ENCODE data around the gene KCNJ5. TPM values are rescaled to one million over a fixed set of nuclear protein-coding genes. Genes with fewer than 3 reads are reported as not detected.

The KCNJ5 gene
- total and polyA plus RNA-seq, 2 of the 4 experiments (the other 2 are of a cell fraction), result 0.07 to 0.18 TPM

DNA sequence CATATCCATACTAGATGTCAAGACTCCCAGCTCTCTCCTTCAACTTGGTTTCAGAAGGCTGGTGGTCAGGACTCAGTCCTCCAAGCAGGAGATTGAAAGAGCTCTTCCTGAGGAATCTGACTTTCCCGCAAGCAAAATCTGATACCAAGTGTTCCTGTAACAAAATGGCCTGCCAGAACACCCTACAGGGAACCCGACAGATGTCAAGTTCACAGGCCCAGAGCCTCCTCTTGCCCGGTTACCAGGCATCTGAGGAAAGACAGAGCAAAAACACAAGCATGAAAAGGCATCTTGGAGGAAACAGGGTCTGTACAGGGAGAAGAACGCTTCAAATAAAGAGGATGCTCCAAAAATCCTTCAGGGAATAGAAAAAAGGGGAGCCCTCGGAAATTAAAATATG is 8.7 kb upstream of the KCNJ5 start:
- Histone ChIP-seq H2AK5ac (ENCODE audit: low read depth, low read length) (no peak overlapping the region), H3K4me1 (ENCODE audit: control insufficient read depth, insufficient read depth, low read length) (no peaks in the 10 kb centered on the region), H2BK120ac (ENCODE audit: low read depth, low read length) (no peak overlapping the region), H3K4me3 (ENCODE audit: insufficient read depth, low read depth, low read length) (no peak overlapping the region), H3K56ac (ENCODE audit: extremely low read depth, insufficient read depth, low read length) (no peak overlapping the region), H3K9me1 (ENCODE audit: insufficient read depth, low read length) (no peaks in the 10 kb centered on the region), H2AFZ (replicated peaks; ENCODE audit: low read length, poor library complexity) (no peak overlapping the region), H4K91ac (ENCODE audit: insufficient read depth, low read depth, low read length) (no peak overlapping the region), H2BK20ac (ENCODE audit: low read depth, low read length) (no peak overlapping the region), H4K5ac (ENCODE audit: low read depth, low read length) (no peak overlapping the region), H3K9me3 (ENCODE audit: control insufficient read depth, insufficient read depth, low read length) (no peaks in the 10 kb centered on the region), H3K14ac (replicated peaks; ENCODE audit: low read depth, low read length) (no peak overlapping the region), H4K20me1 (ENCODE audit: insufficient read depth, low read length) (no peaks in the 10 kb centered on the region), H2BK15ac (ENCODE audit: low read depth, low read length) (no peak overlapping the region), H2BK5ac (ENCODE audit: low read depth, low read length, poor library complexity, severe bottlenecking) (no peak overlapping the region), H3K9ac (ENCODE audit: low read depth, low read length) (no peak overlapping the region), H3K79me1 (ENCODE audit: low read depth in 1 of 2, low read length in 2 of 2) (no peaks in the 10 kb centered on the region), H3K36me3 (ENCODE audit: control insufficient read depth, insufficient read depth, low read length) (no peaks in the 10 kb centered on the region), H4K8ac (ENCODE audit: low read depth in 2 of 2, low read length in 2 of 2) (no peak overlapping the region), H3K23ac (ENCODE audit: low read depth, low read length) (no peak overlapping the region), H3K27me3 (ENCODE audit: control insufficient read depth, insufficient read depth, low read length) (peaks cover 64% of the 10 kb centered on the region), H2AK9ac (replicated peaks; ENCODE audit: low read depth, low read length, poor library complexity) (no peak overlapping the region), H3K4ac (ENCODE audit: low read depth, low read length) (no peak overlapping the region), H3K4me2 (ENCODE audit: low read depth, low read length) (no peak overlapping the region), H3K18ac (ENCODE audit: low read depth, low read length) (no peak overlapping the region), H3K27ac (ENCODE audit: insufficient read depth, low read length) (no peak overlapping the region)
- ChIA-PET CTCF (interaction anchor here (2.2 kb wide), 1 partner anchor 74 kb away, joined by 10 read pairs; no protein-coding TSS in a partner anchor), POLR2A (ENCODE audit: unreplicated experiment) (no interaction called here)
- dilution Hi-C loops (cut with HindIII; ENCODE audit: low sequenced_read_pairs, unreplicated experiment), result no loop called here
- in situ Hi-C loops (cut with MboI; ENCODE audit: low sequenced_read_pairs), result no loop called here
- BruUV-seq (replicated peaks), result no TSS peak
- ATAC-seq (ENCODE audit: low read depth) (no peak), DNase-seq (no peak)
- intact Hi-C loops (cut with micrococcal nuclease), result no loop called here
- TF ChIP-seq, protein P1, sequence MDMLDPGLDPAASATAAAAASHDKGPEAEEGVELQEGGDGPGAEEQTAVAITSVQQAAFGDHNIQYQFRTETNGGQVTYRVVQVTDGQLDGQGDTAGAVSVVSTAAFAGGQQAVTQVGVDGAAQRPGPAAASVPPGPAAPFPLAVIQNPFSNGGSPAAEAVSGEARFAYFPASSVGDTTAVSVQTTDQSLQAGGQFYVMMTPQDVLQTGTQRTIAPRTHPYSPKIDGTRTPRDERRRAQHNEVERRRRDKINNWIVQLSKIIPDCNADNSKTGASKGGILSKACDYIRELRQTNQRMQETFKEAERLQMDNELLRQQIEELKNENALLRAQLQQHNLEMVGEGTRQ (IDR thresholded peaks at IDR 0.05; ENCODE audit: low read depth, low read length), result no peak
- TF ChIP-seq FOS (IDR thresholded peaks at IDR 0.05; ENCODE audit: low read depth, low read length) (no peak), NFE2L2 (IDR thresholded peaks at IDR 0.05; ENCODE audit: low read depth, low read length) (no peak), RFX5 (IDR thresholded peaks at IDR 0.05; ENCODE audit: low read depth, low read length) (no peak), MXI1 (IDR thresholded peaks at IDR 0.05; ENCODE audit: borderline replicate concordance, low read depth, low read length) (no peak), SMC3 (IDR thresholded peaks at IDR 0.05; ENCODE audit: low read depth, low read length) (no peak)
- TF ChIP-seq, protein P2, sequence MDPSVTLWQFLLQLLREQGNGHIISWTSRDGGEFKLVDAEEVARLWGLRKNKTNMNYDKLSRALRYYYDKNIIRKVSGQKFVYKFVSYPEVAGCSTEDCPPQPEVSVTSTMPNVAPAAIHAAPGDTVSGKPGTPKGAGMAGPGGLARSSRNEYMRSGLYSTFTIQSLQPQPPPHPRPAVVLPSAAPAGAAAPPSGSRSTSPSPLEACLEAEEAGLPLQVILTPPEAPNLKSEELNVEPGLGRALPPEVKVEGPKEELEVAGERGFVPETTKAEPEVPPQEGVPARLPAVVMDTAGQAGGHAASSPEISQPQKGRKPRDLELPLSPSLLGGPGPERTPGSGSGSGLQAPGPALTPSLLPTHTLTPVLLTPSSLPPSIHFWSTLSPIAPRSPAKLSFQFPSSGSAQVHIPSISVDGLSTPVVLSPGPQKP (IDR thresholded peaks at IDR 0.05; ENCODE audit: borderline replicate concordance, low read depth, low read length), result no peak
- TF ChIP-seq, protein P3, sequence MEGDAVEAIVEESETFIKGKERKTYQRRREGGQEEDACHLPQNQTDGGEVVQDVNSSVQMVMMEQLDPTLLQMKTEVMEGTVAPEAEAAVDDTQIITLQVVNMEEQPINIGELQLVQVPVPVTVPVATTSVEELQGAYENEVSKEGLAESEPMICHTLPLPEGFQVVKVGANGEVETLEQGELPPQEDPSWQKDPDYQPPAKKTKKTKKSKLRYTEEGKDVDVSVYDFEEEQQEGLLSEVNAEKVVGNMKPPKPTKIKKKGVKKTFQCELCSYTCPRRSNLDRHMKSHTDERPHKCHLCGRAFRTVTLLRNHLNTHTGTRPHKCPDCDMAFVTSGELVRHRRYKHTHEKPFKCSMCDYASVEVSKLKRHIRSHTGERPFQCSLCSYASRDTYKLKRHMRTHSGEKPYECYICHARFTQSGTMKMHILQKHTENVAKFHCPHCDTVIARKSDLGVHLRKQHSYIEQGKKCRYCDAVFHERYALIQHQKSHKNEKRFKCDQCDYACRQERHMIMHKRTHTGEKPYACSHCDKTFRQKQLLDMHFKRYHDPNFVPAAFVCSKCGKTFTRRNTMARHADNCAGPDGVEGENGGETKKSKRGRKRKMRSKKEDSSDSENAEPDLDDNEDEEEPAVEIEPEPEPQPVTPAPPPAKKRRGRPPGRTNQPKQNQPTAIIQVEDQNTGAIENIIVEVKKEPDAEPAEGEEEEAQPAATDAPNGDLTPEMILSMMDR (conservative IDR thresholded peaks at IDR 0.05; ENCODE audit: low read depth, low read length), result no peak
- 13% methylated on average over 1 of the region's 5 CpGs; no CpG with 5 or more reads in 1 of the 2 experiments for WGBS, 2 experiments (ENCODE audit: extremely low coverage in 2 of 2, insufficient read length in 1 of 2)
